Measurements from ENCODE around the gene ACP4. TPM values are rescaled to one million over a fixed set of nuclear protein-coding genes. Genes with fewer than 3 reads are reported as not detected.

Gene ACP4
- total and polyA plus RNA-seq, 2 of the 13 experiments (the other 11 are each of a cell fraction or from before 2014, with no cell fraction given) = 0.08 TPM; not detected in 1

- no peak for TF ChIP-seq PRDM10 (CRISPR knock-in tag; IDR thresholded peaks at IDR 0.05; ENCODE audit: low read depth)
- TF ChIP-seq MLLT10 (CRISPR knock-in tag; IDR thresholded peaks at IDR 0.05) = no peak
- TF ChIP-seq SYNCRIP (IDR thresholded peaks at IDR 0.05; ENCODE audit: insufficient read depth, low read depth, low read length) = no peak
- no peak for TF ChIP-seq REST (IDR thresholded peaks at IDR 0.05; ENCODE audit: borderline replicate concordance in 1 of 2, low read depth in 1 of 2, low read length in 2 of 2)
- TF ChIP-seq TP53 (CRISPR knock-in tag; conservative IDR thresholded peaks at IDR 0.05) = no peak
- peak; percentile 27 to 54; a peak in 1 of 4 replicates for TF ChIP-seq POLR2A (IDR thresholded peaks at IDR 0.05; ENCODE audit: insufficient read depth in 1 of 2, low read depth in 2 of 2, low read length in 2 of 2)
- no peak for TF ChIP-seq BORCS8-MEF2B (CRISPR knock-in tag; IDR thresholded peaks at IDR 0.05)
- no peak for TF ChIP-seq ATAD3A (CRISPR knock-in tag; IDR thresholded peaks at IDR 0.05)
- TF ChIP-seq PTBP1 (IDR thresholded peaks at IDR 0.05; ENCODE audit: low read depth, low read length, poor library complexity, severe bottlenecking) = peak; percentile 22
- TF ChIP-seq FOXO1 (CRISPR knock-in tag; IDR thresholded peaks at IDR 0.05) = no peak
- no peak; the same call in 1 of the 2 replicates for TF ChIP-seq ZSCAN21 (CRISPR knock-in tag; IDR thresholded peaks at IDR 0.05; ENCODE audit: borderline replicate concordance)
- no peak for TF ChIP-seq ZNF446 (CRISPR knock-in tag; IDR thresholded peaks at IDR 0.05)
- peak; percentile 24; the same call in 1 of the 2 replicates for TF ChIP-seq MBD4 (IDR thresholded peaks at IDR 0.05; ENCODE audit: borderline replicate concordance, low read length)
- TF ChIP-seq XRCC5 (optimal IDR thresholded peaks at IDR 0.05; ENCODE audit: low read length) = peak; percentile 1
- no peak for TF ChIP-seq ZNF557 (CRISPR knock-in tag; IDR thresholded peaks at IDR 0.05)
Measured at GRCh38 chr19:50794074-50794875, 4.1 kb downstream of the ACP4 start (continued).

Data from HepG2 (cell line).